ENCODE data around the gene NSD2. TPM values are rescaled to one million over a fixed set of nuclear protein-coding genes. Genes with fewer than 3 reads are reported as not detected.
"Not testable (repeated sequence)": the region's sequence is repeated elsewhere in the genome, so short reads cannot be mapped to it uniquely, and the experiment has no call there.

The NSD2 gene
- total RNA-seq, 4 donors from 2014 or later: 30.9 to 63.7 (median 40.3) TPM

GRCh38 chr4:1994938-1995337 is 123.7 kb downstream of the NSD2 start:
- intact Hi-C loops (cut with DNase I): no loop called here
- TF ChIP-seq POLR2A (IDR thresholded peaks at IDR 0.05): no peak
- no peak for TF ChIP-seq CTCF (IDR thresholded peaks at IDR 0.05)
- H3K4me1 ChIP-seq: peaks cover 28 to 29% of the 10 kb centered on the region in 2 donors
- no peak for DNase-seq
- H3K9me3 ChIP-seq: no peaks in the 10 kb centered on the region
- H3K27ac ChIP-seq: peak overlapping the region in 1 of 3 donors; percentile 12
- H3K27me3 ChIP-seq: no peaks in the 10 kb centered on the region
- peaks cover 4 to 8% of the 10 kb centered on the region in 2 donors for H3K36me3 ChIP-seq
- no peak overlapping the region for H3K4me3 ChIP-seq (replicated peaks in 1 of 3)
- 56 to 94% methylated on average over 1 of the region's 1 CpG for WGBS, 2 donors

GRCh38 chr4:1996866-1997611 is 125.8 kb downstream of the NSD2 start:
- Histone ChIP-seq H3K36me3 (no peaks in the 10 kb centered on the region), H3K4me1 (peaks cover 31 to 33% of the 10 kb centered on the region in 2 donors), H3K27ac (peak overlapping the region; percentile 53 to 80 (median 75)), H3K27me3 (no peaks in the 10 kb centered on the region), H3K4me3 (replicated peaks in 1 of 3) (no peak overlapping the region), H3K9me3 (no peaks in the 10 kb centered on the region)
- DNase-seq: no peak
- 84 to 89% methylated on average over 3 of the region's 3 CpGs for WGBS, 2 donors
- intact Hi-C loops (cut with DNase I): no loop called here
- TF ChIP-seq POLR2A (IDR thresholded peaks at IDR 0.05): no peak
- TF ChIP-seq CTCF (IDR thresholded peaks at IDR 0.05): no peak

- H3K27ac ChIP-seq: peak overlapping the region; percentile 53 to 80 (median 75)
- intact Hi-C loops (cut with DNase I): no loop called here
- no peak for TF ChIP-seq POLR2A (IDR thresholded peaks at IDR 0.05)
- TF ChIP-seq CTCF (IDR thresholded peaks at IDR 0.05): no peak
- no peaks in the 10 kb centered on the region for H3K36me3 ChIP-seq
- H3K4me3 ChIP-seq (replicated peaks in 1 of 3): no peak overlapping the region
- H3K4me1 ChIP-seq: peaks cover 31 to 33% of the 10 kb centered on the region in 2 donors
- H3K27me3 ChIP-seq: no peaks in the 10 kb centered on the region
- no peaks in the 10 kb centered on the region for H3K9me3 ChIP-seq
- DNase-seq: no peak
- 95 to 98% methylated on average over 4 of the region's 4 CpGs for WGBS, 2 donors
Observed at GRCh38 chr4:1997712-1998111, 126.5 kb downstream of the NSD2 start.

GRCh38 chr4:1998296-1998695 is 127.1 kb downstream of the NSD2 start:
- peak; percentile 51 to 57 for DNase-seq
- TF ChIP-seq CTCF (IDR thresholded peaks at IDR 0.05) (no peak), POLR2A (IDR thresholded peaks at IDR 0.05) (peak in 1 of 2 donors; percentile 26)
- H3K4me1 ChIP-seq: peaks cover 31 to 33% of the 10 kb centered on the region in 2 donors
- peak overlapping the region; percentile 73 to 88 (median 75) for H3K27ac ChIP-seq
- no peak overlapping the region for H3K4me3 ChIP-seq (replicated peaks in 1 of 3)
- WGBS, 2 donors: 60 to 65% methylated on average over 7 of the region's 7 CpGs
- H3K36me3 ChIP-seq: peaks cover 0 to 2% of the 10 kb centered on the region in 2 donors
- no peaks in the 10 kb centered on the region for H3K27me3 ChIP-seq
- intact Hi-C loops (cut with DNase I): no loop called here
- H3K9me3 ChIP-seq: no peaks in the 10 kb centered on the region

- H3K4me3 ChIP-seq (replicated peaks in 1 of 3); H3K9me3 ChIP-seq; intact Hi-C loops (cut with DNase I); H3K36me3 ChIP-seq; DNase-seq; H3K27me3 ChIP-seq: not testable (repeated sequence)
- WGBS, 2 donors: 92 to 97% methylated on average over 4 of the region's 4 CpGs
- Histone ChIP-seq H3K27ac (peak overlapping the region in 1 of 3 donors; percentile 88), H3K4me1 (peaks cover 31 to 33% of the 10 kb centered on the region in 2 donors)
Observed at GRCh38 chr4:1999308-1999707, 128.1 kb downstream of the NSD2 start.

- intact Hi-C loops (cut with DNase I): not testable (repeated sequence)
- WGBS, 2 donors: 98 to 100% methylated on average over 2 of the region's 2 CpGs
Observed at GRCh38 chr4:2003361-2003760, 132.2 kb downstream of the NSD2 start.

More at GRCh38 chr4:2003361-2003760, 132.2 kb downstream of the NSD2 start:
- H3K9me3 ChIP-seq; DNase-seq; H3K27me3 ChIP-seq; H3K27ac ChIP-seq; H3K36me3 ChIP-seq; H3K4me3 ChIP-seq (replicated peaks in 1 of 3): not testable (repeated sequence)
- H3K4me1 ChIP-seq: peaks cover 20 to 22% of the 10 kb centered on the region in 2 donors
